NCI-H748 treated with DMSO at 0.1 percent for 48 hours (cell line): ENCODE measurements around the gene TOX3.
A peak's percentile ranks its signal among the peaks of the same experiment; 100 is the strongest.

Experiments
- DNase-seq: peaks from one replicate; lab custom pipeline; 2025; lab: John Stamatoyannopoulos, UW

TOX3 gene

DNA sequence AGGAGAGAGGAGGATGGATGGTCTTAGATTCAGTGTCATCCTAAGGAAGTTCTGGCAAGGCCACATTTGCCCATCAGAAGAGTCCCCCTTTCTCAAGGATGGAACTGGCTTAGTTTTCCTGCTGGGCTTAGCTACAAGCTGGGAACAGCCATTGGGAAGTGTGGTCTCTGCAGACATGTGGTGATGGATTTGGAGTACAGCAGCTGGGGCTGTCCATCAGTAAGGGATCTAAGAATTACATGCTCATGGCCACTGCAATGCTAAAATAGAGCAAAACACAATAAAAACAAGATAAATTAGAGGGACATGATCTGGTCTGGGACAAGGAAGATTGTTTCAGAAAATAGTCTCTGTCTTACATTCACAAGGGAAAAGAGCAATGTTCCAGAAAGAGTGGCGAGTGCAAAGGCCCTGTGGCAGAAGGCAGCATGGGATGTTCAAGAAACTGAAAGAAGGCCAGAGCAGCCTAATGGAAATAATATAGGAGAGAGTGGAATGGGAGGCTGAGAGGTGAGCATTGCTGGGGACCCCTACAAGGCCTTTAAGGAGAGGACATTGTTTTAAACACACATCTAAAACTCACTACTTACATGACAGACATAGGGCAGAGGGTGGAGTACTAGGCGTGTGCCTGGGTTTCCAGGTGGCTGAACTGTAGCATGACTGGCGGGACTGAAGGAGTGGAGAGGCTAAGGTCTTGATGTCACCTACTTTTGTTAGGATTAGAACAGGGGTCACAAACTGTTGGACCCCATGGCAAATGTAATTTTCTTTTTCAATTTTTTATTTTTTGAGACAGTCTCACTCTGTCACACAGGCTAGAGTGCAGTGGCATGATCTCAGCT, 17.0 kb upstream of the TOX3 start:
- DNase-seq: no peak

DNA sequence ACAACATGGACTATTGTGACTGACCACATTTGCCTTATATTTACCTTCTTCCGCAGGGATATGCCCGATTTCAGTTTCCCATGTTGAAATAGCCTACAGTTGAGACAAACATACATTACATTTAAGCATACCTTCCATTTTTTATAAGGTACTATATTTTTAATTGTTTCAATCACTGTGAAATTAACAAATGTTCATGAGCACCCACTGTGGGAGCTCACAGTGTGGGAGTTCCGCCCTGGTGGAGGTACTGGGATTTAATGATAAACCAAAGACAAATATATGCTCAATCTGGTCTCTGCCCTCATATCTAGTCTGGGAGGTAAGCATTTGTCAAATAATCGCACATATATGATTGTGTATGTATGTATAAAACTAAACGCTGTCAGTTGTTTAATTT, 15.8 kb upstream of the TOX3 start:
- DNase-seq: no peak

DNA sequence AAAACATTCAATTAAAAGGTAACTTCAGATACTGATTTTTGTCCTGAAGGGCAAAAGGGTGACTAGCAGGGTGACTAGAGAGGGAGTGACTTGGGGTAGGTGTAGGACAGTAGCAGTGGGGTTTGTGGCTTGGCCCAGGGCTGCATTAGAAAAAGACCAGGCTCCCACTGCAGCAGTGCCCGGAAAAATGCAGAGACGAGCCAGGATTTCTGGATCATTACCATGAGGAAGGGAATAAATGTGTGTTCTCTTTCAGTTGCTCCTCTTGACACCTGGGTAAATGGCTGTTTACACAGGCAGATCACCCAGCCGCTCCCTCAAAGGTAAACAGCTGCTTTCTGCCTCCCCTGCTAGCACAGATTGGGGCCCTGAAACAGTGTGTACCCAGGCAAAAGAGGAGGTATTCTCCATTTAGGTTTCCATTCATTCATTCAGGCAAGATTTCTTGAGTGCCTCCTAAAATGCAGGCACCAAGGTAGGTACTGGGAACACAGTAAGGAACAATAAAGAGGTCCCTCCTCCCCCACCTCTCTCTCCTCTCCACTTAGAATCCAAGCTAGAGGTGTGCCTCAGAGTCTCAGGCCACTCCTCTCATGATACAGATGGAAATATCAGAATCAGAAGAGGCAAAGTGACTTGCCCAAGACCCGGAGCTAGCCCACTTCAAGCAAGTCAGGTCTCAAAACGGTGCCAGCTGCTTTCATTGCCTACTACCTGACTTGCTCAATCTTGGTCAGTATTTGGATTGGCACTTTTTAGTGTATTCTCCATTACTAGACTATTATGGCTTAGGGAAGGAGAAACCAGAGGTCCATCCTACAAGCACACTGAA, 15.2 kb upstream of the TOX3 start:
- peak; percentile 83 for DNase-seq

DNA sequence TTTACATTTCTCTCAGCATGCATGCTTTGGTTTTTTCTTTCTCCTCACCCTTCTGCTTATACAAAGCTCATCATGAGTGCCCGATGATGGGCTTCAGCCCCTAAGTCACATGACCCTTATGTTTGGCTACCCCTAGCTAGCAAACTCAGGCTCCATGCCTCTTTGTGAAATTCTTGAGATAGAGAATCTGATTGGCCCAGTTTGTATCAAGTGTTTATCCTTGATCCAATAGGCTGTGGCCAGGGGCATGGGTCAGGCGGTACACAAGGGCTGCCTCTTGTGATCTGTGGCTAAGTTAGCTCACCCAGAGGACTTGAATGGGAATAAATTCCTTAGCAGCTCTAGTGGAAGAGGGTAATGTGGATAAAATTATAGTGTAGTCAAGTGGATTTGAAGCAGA, 11.5 kb upstream of the TOX3 start:
- DNase-seq: no peak

DNA sequence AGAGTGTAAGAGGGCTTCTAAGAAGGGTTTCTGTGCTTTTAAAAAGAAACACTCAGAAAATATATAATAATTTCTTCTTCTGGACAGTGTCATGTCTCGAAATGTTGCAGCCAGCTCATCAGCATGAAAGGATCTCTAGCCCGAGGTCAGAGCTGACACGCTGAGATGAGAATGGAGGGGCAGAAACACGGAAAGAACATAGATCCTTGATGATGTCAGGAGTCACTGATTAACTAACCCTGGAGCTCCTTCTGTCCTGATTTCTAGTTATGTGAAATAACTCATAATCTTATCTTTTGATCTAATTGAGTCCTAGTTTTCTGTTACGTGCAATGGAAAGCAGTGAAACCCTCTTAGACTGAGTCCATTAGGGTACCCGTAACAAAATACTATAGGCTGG, 10.3 kb upstream of the TOX3 start:
- DNase-seq: no peak

DNA sequence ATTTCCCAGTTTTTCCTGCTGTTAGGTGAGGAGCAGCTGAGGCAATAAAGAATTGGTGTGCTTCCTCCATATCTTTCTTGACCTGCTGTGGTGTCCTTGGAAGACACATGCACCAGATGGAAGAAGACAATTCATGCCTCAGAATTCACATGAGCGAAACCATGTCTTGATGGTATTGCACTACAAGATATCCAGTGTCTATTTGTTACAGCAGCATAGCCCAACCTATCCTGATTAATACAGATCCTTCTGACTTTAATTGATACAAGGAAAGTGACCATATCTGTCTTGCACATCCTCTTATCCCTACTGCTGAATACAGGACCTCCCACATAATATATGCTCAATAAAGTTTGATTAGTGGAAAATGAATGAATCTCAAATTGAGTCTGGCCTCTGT, 9.1 kb upstream of the TOX3 start:
- no peak for DNase-seq

DNA sequence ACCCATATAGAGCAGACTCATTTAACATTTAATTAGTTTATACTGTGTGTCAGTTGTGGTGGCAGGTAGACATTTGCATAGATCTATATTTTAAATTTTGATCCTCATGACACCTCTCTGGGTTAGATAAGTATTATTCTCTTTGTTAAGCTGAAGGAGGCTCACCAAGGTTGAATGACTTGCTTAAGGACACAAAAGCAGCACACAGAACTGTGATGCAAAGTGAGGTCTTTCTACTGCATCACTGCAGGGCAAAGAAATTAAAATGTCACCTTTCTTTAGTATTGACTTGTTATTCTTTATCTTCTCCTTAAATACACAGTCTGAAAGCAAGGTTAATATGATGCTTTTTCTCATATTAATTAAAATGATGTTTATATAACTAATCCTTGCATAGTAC, 8.6 kb upstream of the TOX3 start:
- DNase-seq: no peak

DNA sequence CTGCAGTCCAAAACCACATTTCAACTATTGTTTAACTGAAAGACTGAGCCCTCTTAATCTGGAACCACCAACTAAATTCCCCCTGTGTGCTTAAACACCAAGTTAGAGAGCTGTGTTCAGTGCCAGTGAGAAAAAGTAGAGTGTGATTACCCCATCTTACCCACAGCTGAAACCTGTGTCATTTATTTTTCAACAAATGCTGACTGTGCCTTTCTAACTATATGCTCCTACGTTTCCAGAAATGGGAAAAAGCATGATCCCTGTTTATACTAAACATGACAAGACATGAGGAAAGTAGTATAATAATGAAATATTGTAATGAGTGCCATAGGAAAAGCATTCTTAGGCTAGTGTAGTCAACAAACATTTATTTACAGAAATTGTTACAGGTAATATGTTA, 7.4 kb upstream of the TOX3 start:
- DNase-seq: no peak

DNA sequence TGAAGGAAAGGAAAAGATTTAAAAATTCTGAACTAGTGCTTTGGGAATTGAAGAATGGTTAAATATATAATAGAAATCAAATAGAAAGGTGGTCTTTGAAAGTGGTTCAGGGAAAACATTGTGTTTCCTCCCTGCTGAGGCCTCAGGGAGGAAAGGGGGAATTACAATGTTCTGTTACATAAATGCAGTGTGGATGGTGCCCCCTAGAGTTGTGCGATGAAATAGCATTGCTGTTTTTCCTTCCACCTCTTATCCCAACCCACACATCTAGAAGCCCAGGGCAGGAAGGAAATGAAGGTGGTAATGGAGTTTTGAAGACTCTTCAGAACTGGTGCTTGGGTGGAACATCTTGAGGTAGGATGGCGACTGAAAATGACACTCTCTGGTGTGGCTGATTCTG, 6.4 kb upstream of the TOX3 start:
- DNase-seq: no peak

DNA sequence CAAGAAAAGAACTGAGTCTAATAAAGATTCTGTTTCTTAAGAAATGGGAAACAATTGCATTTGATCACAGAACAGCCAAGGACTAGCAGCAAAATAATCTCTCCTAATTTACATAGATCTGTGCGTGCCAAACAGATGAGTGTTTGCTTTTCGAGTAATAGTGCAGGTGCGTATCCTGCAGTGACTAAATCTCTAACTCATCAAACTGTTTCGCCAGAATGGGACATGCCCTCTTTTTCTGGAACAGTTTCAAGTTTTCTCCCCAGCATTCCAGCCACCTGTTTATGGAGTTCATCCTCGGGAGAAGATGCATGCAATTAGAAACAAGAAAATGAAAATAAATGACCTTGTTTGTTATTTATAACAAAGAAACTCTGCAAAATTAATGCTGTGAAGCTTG, 5.7 kb upstream of the TOX3 start:
- DNase-seq: peak; percentile 78

DNA sequence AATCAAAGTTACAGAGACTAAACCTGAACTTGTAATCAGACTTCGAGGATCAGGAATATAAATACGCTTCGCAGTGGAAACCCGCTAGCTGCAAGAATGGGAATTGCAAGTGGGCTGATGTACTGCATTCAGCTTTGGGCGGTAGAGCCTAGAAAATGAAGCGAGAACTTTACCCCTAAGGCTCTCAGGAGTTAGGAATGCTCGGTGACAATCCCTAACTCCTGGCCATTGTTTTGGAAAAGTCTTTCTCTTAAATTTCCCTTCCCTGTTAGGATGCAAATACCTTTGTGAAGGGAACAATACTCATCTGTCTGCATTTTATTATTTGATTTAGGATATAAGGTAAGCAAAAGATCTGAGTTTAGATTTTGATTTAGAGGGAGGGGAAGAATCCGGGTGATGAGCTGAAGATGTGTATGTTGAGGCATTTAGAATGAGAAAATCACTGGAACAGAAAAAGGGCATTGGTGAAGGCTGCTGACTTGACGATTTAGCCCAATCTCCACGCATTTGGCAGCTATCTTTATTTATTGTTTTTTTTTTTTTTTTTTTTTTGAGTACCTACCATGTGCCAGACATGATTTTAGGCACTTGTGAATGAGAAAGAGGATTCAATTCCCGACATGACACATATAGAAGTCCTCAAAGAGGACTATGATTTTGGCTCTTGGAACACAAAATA, 2.2 kb upstream of the TOX3 start:
- DNase-seq: no peak

DNA sequence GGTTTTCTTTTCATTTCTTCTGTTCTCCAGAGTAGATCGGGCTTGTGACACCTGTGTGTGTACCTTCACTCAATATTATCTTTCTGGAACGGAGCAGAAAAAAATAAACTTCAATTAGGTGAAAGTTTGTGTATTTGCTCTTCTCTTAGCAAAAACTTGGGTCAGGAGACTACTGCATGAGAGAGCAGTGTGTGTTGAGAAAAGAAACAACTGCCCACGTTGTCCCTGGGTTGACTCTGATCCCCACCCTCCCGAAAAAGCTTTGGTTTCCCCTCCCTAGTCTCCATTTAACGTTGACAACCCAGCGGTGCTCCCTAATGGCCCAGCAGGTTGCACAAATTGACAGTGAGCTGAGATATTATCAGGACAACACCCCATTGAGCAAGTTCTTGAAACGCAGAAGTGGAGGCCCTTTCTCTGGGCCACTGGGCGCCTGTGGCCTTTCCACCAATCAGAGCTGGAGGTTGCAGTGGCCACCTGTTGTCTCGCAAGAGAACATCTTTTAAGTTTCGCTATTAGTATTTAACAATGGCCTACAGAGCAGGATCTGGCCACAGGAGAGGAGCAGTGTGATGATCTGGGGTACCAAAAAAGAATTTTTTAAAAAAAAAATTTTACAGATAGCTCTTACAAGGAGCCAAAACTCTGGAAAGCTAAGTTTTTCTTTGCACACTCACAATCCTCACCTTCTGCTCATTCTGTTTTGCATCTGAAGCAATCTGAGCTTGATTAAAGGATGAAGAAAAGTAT, 1.5 kb upstream of the TOX3 start:
- peak; percentile 33 for DNase-seq

DNA sequence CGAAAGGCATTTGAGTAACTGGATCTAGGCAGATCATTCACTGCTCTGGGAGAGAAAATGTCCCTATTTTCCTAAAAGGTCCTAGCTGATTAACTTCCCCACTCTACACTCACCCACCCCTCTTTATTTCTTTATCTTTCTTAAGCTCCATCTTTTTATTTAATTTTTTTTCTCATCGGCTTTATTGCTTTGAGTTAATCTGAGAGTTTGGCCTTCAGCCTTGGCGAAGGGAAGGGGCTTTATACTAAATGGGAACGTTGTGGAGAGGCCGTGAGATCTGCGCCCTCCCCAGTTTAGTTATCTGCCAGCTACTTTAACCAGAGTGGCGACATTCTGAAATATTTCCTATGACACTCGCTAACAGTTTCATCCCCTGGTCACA, 882 bp upstream of the TOX3 start:
- no peak for DNase-seq

DNA sequence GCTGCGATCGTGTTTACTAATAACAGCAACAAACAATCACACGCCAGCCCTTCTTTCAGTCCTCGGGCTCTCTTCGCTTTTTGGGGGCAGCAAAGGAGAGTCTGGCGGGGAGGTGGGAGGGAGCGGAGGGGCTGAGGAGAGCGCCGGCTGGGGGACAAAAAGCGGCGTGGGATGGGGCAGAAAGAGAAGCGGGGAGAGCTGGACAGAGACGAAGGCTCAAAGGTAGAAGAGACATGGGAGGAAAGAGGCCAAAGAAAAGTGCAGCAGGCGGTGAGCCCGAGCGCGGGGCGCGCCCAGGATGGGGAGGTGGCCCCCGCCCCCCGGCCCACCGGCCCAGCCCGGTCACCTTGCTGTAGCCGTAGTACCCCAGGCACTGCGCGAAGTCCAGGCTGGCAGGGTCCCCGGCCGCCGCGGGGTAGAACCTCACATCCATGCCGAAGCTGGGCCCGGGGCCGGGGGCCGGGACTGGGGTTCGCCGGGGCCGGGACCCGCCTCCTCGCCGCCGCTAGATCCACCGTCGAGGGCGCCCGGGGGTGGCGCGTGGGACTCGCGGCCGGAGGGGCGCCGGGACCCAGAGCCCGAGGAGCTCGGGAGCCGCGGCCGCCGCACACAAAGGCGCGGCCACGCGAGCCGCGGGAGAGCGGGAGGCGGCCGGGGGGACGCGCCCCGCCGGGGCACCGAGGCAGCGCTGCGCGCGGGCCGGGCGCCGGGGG, 496 bp downstream of the TOX3 start:
- DNase-seq: no peak

DNA sequence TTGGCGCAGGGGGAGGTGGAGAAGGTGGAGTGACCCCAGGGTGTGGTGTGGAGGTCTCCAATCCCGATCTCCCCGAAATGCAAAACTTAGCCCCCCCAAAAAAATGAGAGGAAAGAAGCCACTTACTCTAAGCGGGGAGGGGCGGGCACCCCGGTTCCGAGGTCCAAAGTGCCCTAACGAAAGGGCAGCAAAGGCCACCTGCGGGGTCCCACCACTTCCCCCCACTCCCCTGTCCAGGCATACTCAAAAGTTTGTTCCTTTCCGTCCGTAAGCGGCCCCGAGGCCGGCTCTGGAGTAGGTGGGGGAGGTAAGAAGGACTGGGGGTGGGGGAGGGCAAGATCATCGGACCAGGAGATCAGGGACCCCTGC, 1.1 kb downstream of the TOX3 start:
- DNase-seq: no peak

DNA sequence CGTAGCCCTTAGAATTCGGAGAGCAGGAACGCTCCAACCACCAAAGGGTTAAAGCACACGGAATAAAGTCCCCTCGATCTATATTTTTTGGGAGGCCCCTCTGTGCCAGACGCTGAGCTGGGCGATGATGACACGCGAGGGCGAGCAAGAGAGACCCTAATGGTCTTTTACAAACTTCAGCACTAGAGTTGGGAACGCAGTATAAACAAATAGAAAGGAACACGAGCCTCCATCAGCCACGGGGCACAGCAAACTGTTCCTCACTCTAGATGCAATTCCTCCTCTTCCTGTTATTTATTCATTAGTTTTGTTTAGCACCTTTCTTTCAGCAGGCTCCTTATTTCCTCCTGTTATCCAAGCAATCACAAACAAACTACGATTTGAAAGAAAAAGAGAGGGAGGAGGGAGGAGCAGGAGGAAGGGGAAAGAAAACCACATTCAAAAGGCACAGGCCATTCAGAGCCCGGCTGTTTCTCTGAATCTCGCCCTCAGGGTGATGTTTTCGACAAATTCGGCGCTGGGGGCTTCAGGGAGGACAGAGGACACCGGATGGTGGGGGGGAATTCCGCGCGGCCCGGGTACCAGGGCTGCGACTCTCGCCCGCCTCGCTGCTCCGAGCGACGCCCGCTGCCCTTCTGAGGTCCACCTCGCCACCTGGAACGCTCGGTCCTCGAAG, 1.6 kb downstream of the TOX3 start:
- no peak for DNase-seq

DNA sequence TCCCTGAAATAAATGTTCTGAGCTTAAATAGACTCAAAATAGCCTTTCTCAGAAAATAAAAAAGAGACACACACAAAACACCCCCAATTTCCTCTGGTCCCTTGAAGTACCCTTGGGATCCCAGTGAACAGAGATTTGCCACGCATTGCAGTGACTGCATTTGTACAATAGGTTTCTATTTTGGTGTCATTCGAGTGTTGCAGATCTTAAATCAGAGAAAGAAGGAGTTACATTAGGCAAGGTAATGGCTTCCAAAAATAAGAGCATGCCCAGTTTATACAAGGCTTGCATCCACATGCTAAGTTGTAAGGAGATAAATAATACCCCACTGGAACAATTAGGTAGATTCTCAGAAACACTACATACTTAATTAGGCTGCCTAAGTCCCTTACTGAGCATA, 2.2 kb downstream of the TOX3 start:
- no peak for DNase-seq

DNA sequence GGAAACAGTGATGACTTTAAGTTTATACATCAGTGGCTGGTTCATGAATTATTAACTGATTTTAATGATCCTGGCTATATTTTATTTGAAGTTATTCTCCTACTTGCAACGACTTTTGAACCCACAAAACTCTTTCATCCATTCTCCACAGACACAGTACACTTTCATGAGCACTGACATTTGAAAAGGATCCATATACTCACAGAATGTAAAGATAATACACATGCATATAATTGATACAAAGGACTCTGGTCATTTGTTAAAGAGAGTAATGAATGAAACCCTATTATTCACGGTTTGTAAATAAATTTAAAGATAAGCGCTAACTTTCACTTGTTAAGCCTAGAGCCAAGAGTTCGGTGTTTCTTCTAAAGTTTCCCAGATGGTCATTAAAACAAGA, 3.3 kb downstream of the TOX3 start:
- no peak for DNase-seq

DNA sequence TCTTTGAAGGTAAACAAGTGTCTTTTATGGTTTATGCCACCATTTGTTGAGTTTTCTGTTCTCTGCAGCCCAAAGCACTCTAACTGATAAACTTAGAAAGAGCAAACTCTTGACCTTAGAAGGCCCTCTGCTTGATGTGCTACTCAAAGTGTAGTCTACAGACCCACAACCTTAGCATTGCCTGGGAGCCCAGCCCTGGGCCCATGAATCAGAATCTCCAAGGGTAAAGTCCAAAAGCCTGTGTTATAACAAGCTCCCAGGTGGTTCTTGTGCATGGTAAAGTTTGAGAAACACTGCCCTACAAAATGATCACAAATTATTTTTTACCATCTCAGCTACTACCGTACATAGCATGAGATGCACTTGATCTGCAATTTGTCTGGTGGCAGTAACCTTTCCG, 6.0 kb downstream of the TOX3 start:
- DNase-seq: no peak

DNA sequence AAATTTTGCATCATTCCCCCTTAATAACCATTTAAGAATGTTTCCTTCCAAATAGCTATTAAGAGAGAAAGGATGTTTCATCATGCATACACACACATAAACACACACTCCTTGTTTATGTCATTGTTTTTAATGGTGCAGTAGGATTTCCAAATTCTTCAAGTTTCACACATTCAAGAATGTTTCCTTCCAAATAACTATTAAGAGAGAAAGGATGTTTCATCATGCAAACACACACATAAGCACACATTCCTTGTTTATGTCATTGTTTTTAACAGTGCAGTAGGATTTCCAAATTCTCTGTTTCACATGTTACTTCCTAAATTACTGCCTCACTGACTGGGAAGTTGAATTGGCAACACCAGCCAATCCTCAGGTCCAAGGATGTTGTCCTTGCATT, 7.8 kb downstream of the TOX3 start:
- no peak for DNase-seq

DNA sequence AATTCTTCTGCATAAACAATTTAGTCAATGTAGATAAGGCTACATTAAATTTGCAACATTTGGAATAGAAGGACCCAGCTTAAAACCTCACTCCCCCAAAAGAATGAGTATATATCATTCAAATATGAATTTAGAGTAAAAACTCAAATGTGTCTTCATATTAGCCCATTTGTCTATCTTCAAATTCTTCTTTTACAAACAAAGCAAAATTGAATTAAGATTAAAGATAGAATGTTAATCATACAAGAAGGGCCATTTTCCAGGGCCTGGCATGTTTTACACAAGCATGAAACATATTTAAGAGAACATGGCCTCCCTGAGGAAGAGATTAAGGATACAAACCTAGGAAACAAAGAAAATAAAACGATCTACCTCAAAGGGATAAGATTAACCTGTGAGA, 8.4 kb downstream of the TOX3 start:
- no peak for DNase-seq
